OCI-LY3 (cell line): ENCODE data around the gene ELFN1.

Source experiments
- H2AFZ ChIP-seq: fragments of 200-600, 300-600 bp; shearing (Covaris generic); 2 replicates; pipeline ENCODE4 v1.6.0; 2014; ENCODE audit warnings: antibody characterized with exemption, low read depth, low read length
- H3K27ac ChIP-seq: fragments of 200-600, 300-600 bp; sonication (generic); 2 replicates; pipeline ENCODE4 v1.5.1; 2014; ENCODE audit warnings: mild to moderate bottlenecking, low read length, moderate library complexity, mixed read lengths
- H3K27me3 ChIP-seq: fragments of 200-600, 300-600 bp; sonication (generic); 2 replicates; pipeline ENCODE4 v1.6.1; 2014; ENCODE audit warnings: low read depth, low read length, mixed read lengths
- H3K36me3 ChIP-seq: fragments of 200-600, 300-600 bp; sonication (generic); replicated peaks from 2 replicates; pipeline ENCODE3; 2014; ENCODE audit warnings: low read depth, low read length, mixed read lengths
- H3K4me1 ChIP-seq: fragments of 300-600, 200-600 bp; sonication (generic); 2 replicates; pipeline ENCODE4 v1.6.1; 2014; ENCODE audit warnings: low read length, mixed read lengths
- H3K4me2 ChIP-seq: fragments of 200-600, 300-600 bp; sonication (generic); 2 replicates; pipeline ENCODE4 v1.6.1; 2014; ENCODE audit warnings: low read length, mixed read lengths
- H3K4me3 ChIP-seq: fragments of 300-600, 200-600 bp; sonication (generic); 2 replicates; pipeline ENCODE4 v1.5.1; 2014; ENCODE audit warnings: antibody characterized with exemption, mild to moderate bottlenecking, low read length, moderate library complexity
- H3K79me2 ChIP-seq: fragments of 300-600, 200-600 bp; shearing (Covaris generic); 2 replicates; pipeline ENCODE4 v1.6.1; 2014; ENCODE audit warnings: mild to moderate bottlenecking, low read length, mixed read lengths
- H3K9ac ChIP-seq: fragments of 300-600, 200-600 bp; shearing (Covaris generic); 2 replicates; pipeline ENCODE4 v1.6.0; 2014; ENCODE audit warnings: mild to moderate bottlenecking, low read length, moderate library complexity
- H3K9me3 ChIP-seq: fragments of 200-600, 300-600 bp; shearing (Covaris generic); 2 replicates; pipeline ENCODE4 v1.6.1; 2014; ENCODE audit warnings: low read length, mixed read lengths; ENCODE audit not compliant: insufficient read depth
- H4K20me1 ChIP-seq: fragments of 200-600, 300-600 bp; sonication (generic); 2 replicates; pipeline ENCODE4 v1.6.1; 2016; ENCODE audit warnings: low read length, mixed read lengths; ENCODE audit not compliant: insufficient read depth
- CTCF ChIP-seq: fragments of 200-600, 300-600 bp; sonication (generic); IDR thresholded peaks from 2 replicates; pipeline ENCODE4 v1.5.1; 2014; ENCODE audit warnings: antibody characterized with exemption, low read length, low read depth
- EZH2phosphoT487 ChIP-seq: fragments of 200-600 bp; shearing (Covaris generic); IDR thresholded peaks from 2 replicates; pipeline ENCODE4 v1.6.1; 2018; ENCODE audit warnings: antibody characterized with exemption, mixed run types, low read depth

Gene ELFN1

GRCh38 chr7:1714583-1715330 lies 44.7 kb downstream of the ELFN1 start:
- Histone ChIP-seq H4K20me1 (no peaks in the 10 kb centered on the region), H3K4me2 (no peak overlapping the region), H3K4me1 (no peaks in the 10 kb centered on the region), H3K27ac (no peak overlapping the region), H3K27me3 (no peaks in the 10 kb centered on the region), H3K79me2 (no peaks in the 10 kb centered on the region), H3K4me3 (no peak overlapping the region), H2AFZ (no peak overlapping the region), H3K9me3 (no peaks in the 10 kb centered on the region), H3K36me3 (no peaks in the 10 kb centered on the region), H3K9ac (no peak overlapping the region)
- TF ChIP-seq EZH2phosphoT487: no peak
- TF ChIP-seq CTCF: no peak

GRCh38 chr7:1715331-1715625 lies 45.2 kb downstream of the ELFN1 start:
- Histone ChIP-seq H3K79me2 (no peaks in the 10 kb centered on the region), H3K36me3 (no peaks in the 10 kb centered on the region), H2AFZ (no peak overlapping the region), H3K4me1 (no peaks in the 10 kb centered on the region), H3K27me3 (no peaks in the 10 kb centered on the region), H3K27ac (no peak overlapping the region), H3K4me2 (no peak overlapping the region), H3K9me3 (no peaks in the 10 kb centered on the region), H3K9ac (no peak overlapping the region), H4K20me1 (no peaks in the 10 kb centered on the region), H3K4me3 (no peak overlapping the region)
- TF ChIP-seq EZH2phosphoT487: no peak
- TF ChIP-seq CTCF: no peak

- Histone ChIP-seq H3K36me3 (no peaks in the 10 kb centered on the region), H3K79me2 (no peaks in the 10 kb centered on the region), H3K9me3 (no peaks in the 10 kb centered on the region), H3K9ac (no peak overlapping the region), H3K27ac (no peak overlapping the region), H3K4me3 (no peak overlapping the region), H2AFZ (no peak overlapping the region), H4K20me1 (no peaks in the 10 kb centered on the region), H3K4me2 (no peak overlapping the region), H3K27me3 (no peaks in the 10 kb centered on the region), H3K4me1 (no peaks in the 10 kb centered on the region)
- no peak for TF ChIP-seq EZH2phosphoT487
- TF ChIP-seq CTCF: no peak
These were observed 45.6 kb downstream of the ELFN1 start for GRCh38 chr7:1715671-1716074.

GRCh38 chr7:1716263-1717094 lies 46.4 kb downstream of the ELFN1 start:
- Histone ChIP-seq H3K36me3 (no peaks in the 10 kb centered on the region), H3K27ac (no peak overlapping the region), H3K4me2 (no peak overlapping the region), H3K4me3 (no peak overlapping the region), H4K20me1 (no peaks in the 10 kb centered on the region), H3K79me2 (no peaks in the 10 kb centered on the region), H3K9me3 (no peaks in the 10 kb centered on the region), H2AFZ (no peak overlapping the region), H3K9ac (no peak overlapping the region), H3K4me1 (no peaks in the 10 kb centered on the region), H3K27me3 (no peaks in the 10 kb centered on the region)
- no peak for TF ChIP-seq CTCF
